22Rv1 (cell line): ENCODE data around the gene ROS1.

ENCODE experiments used
- ZFX ChIP-seq: fragments of 450-650 bp; IDR thresholded peaks from 2 replicates; pipeline ENCODE4 v1.6.1; 2017; ENCODE audit warnings: antibody characterized with exemption, borderline replicate concordance
- TF ChIP-seq, protein P1 (sequence below): fragments of 450-650 bp; IDR thresholded peaks from 2 replicates; pipeline ENCODE4 v1.5.1; 2017; ENCODE audit warnings: mild to moderate bottlenecking

DNA sequence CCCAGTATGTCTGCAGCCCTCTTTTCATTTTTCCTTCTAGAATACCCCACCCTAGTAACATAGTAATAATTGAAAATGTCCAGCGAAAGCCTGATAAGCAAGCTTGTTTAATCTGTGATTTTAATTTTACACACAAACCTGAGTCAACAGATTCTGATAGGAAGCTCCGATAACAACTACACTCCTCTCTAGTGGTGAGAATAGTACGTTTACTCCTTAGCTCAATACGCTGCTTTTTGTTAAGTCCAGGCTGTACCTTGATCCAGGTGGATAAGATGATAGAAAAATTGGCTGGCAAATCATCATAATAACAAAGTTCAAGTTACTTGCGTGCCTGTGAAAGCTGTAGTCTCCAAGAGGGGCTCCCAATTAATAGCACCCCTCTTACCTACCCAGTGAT lies 31.3 kb upstream of the ROS1 start:
- TF ChIP-seq, protein P1, sequence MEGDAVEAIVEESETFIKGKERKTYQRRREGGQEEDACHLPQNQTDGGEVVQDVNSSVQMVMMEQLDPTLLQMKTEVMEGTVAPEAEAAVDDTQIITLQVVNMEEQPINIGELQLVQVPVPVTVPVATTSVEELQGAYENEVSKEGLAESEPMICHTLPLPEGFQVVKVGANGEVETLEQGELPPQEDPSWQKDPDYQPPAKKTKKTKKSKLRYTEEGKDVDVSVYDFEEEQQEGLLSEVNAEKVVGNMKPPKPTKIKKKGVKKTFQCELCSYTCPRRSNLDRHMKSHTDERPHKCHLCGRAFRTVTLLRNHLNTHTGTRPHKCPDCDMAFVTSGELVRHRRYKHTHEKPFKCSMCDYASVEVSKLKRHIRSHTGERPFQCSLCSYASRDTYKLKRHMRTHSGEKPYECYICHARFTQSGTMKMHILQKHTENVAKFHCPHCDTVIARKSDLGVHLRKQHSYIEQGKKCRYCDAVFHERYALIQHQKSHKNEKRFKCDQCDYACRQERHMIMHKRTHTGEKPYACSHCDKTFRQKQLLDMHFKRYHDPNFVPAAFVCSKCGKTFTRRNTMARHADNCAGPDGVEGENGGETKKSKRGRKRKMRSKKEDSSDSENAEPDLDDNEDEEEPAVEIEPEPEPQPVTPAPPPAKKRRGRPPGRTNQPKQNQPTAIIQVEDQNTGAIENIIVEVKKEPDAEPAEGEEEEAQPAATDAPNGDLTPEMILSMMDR = no peak
- no peak for TF ChIP-seq ZFX
